Hepatocyte (in vitro differentiated cells): ENCODE data around the gene STARD13.

ENCODE experiments used
- EZH2 ChIP-seq: fragments of 200-600 bp; sonication (generic); IDR thresholded peaks from 2 replicates; pipeline ENCODE4 v1.6.1; 2016; ENCODE audit warnings: antibody characterized with exemption, mild to moderate bottlenecking, borderline replicate concordance
- EZH2phosphoT487 ChIP-seq: fragments of 200-600 bp; sonication (generic); IDR thresholded peaks from one replicate; pipeline ENCODE4 v1.6.1; 2018; ENCODE audit warnings: antibody characterized with exemption, mild to moderate bottlenecking, low read depth, moderate library complexity; ENCODE audit not compliant: unreplicated experiment, severe bottlenecking
- TF ChIP-seq, protein P1 (sequence below): fragments of 200-600 bp; sonication (generic); IDR thresholded peaks from 2 replicates; pipeline ENCODE4 v1.5.1; 2016; ENCODE audit warnings: antibody characterized with exemption, mild to moderate bottlenecking; ENCODE audit not compliant: poor library complexity

DNA sequence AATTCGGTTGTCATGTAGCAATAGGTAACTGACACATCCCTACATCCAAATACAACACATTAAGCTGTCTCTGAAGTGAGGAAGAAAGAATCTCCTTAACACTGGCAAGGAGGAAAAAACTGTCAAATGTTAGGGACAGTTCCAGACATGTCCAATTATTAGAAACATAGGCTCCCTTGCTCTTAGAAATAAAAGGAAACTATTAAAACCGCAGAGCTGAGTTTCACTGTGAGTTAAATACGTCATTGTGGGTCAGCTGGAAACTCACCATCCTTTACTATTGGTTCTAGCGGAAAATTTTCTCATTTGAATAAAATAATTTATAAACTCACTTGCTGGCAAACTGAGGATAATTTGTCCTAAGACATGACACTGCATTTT, 40.7 kb downstream of the STARD13 start:
- TF ChIP-seq, protein P1, sequence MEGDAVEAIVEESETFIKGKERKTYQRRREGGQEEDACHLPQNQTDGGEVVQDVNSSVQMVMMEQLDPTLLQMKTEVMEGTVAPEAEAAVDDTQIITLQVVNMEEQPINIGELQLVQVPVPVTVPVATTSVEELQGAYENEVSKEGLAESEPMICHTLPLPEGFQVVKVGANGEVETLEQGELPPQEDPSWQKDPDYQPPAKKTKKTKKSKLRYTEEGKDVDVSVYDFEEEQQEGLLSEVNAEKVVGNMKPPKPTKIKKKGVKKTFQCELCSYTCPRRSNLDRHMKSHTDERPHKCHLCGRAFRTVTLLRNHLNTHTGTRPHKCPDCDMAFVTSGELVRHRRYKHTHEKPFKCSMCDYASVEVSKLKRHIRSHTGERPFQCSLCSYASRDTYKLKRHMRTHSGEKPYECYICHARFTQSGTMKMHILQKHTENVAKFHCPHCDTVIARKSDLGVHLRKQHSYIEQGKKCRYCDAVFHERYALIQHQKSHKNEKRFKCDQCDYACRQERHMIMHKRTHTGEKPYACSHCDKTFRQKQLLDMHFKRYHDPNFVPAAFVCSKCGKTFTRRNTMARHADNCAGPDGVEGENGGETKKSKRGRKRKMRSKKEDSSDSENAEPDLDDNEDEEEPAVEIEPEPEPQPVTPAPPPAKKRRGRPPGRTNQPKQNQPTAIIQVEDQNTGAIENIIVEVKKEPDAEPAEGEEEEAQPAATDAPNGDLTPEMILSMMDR = no peak
- TF ChIP-seq EZH2 = no peak
- no peak for TF ChIP-seq EZH2phosphoT487
